Cardiac muscle cell (in vitro differentiated cells and primary cell): ENCODE results near the gene CDH4. TPM values are rescaled to one million over a fixed set of nuclear protein-coding genes. Genes with fewer than 3 reads are reported as not detected.
"Not testable (repeated sequence)": the region's sequence is repeated elsewhere in the genome, so short reads cannot be mapped to it uniquely, and the experiment has no call there.

ENCODE experiments used
- DNase-seq, 2 donors: peaks; one replicate each; pipeline versions ENCODE4 v3.0.0 to v3.0.0-alpha.2; 2010 to 2017; ENCODE audit warnings: low read depth in 1 of 2, low spot score in 1 of 2
- H3K27ac ChIP-seq: fragments of 200-600 bp; sonication (generic); 2 replicates; pipeline ENCODE4 v1.5.1; 2016
- H3K27me3 ChIP-seq: fragments of 200-600 bp; sonication (generic); 2 replicates; pipeline ENCODE4 v1.6.0; 2016; ENCODE audit warnings: control low read depth
- H3K36me3 ChIP-seq: fragments of 200-600 bp; sonication (generic); 2 replicates; pipeline ENCODE4 v1.5.1; 2016; ENCODE audit warnings: control low read depth
- H3K4me1 ChIP-seq: fragments of 200-600 bp; sonication (generic); 2 replicates; pipeline ENCODE4 v1.8.1; 2017; ENCODE audit warnings: low read depth, mild to moderate bottlenecking, mixed run types
- H3K4me3 ChIP-seq: fragments of 200-600 bp; sonication (generic); 2 replicates; pipeline ENCODE4 v1.5.1; 2016; ENCODE audit warnings: mild to moderate bottlenecking
- H3K9me3 ChIP-seq: fragments of 200-600 bp; sonication (generic); 2 replicates; pipeline ENCODE4 v1.5.1; 2017; ENCODE audit warnings: low read depth, mild to moderate bottlenecking, control low read depth
- CTCF ChIP-seq: IDR thresholded peaks from 2 replicates; pipeline ENCODE4 v1.5.1; 2012; ENCODE audit warnings: low read depth, mild to moderate bottlenecking, low read length
- polyA plus RNA-seq: library from polyadenylated mRNA; unstranded; fragments of >200 nt; fragmentation: Nextera tagmentation; extraction: Ambion mirVana; gene quantifications from 2 replicates; pipeline ENCODE4 v1.2.1, GENCODE V29; 2016
- total RNA-seq: library from RNA; depleted of rRNA; stranded (reverse); fragments of >200 nt; gene quantifications from 2 replicates; pipeline ENCODE4 v1.2.3, GENCODE V29; 2016

Gene CDH4
- total and polyA plus RNA-seq, 2 experiments from 2014 or later: 0.43 to 0.80 TPM

- no peak for DNase-seq
- H3K9me3 ChIP-seq: no peaks in the 10 kb centered on the region
- no peaks in the 10 kb centered on the region for H3K27me3 ChIP-seq
- H3K27ac ChIP-seq: no peak overlapping the region
- no peak for TF ChIP-seq CTCF
- no peaks in the 10 kb centered on the region for H3K4me1 ChIP-seq
- no peak overlapping the region for H3K4me3 ChIP-seq
- no peaks in the 10 kb centered on the region for H3K36me3 ChIP-seq
Observed at GRCh38 chr20:61942526-61942925, 690.5 kb downstream of the CDH4 start.

- H3K4me3 ChIP-seq, H3K27me3 ChIP-seq, H3K9me3 ChIP-seq, H3K36me3 ChIP-seq, DNase-seq, H3K4me1 ChIP-seq, H3K27ac ChIP-seq: not testable (repeated sequence)
Observed at GRCh38 chr20:61944967-61945366, 692.9 kb downstream of the CDH4 start.

- H3K4me1 ChIP-seq, DNase-seq, H3K9me3 ChIP-seq, H3K27me3 ChIP-seq, H3K27ac ChIP-seq, H3K36me3 ChIP-seq, H3K4me3 ChIP-seq: not testable (repeated sequence)
Observed at GRCh38 chr20:61945495-61945894, 693.4 kb downstream of the CDH4 start.

GRCh38 chr20:61948056-61948455 lies 696.0 kb downstream of the CDH4 start:
- not testable (repeated sequence) for DNase-seq, H3K27ac ChIP-seq, H3K4me3 ChIP-seq, H3K4me1 ChIP-seq, H3K36me3 ChIP-seq, H3K27me3 ChIP-seq, H3K9me3 ChIP-seq

GRCh38 chr20:61948586-61949362 lies 696.7 kb downstream of the CDH4 start:
- Histone ChIP-seq H3K36me3 (no peaks in the 10 kb centered on the region), H3K27me3 (no peaks in the 10 kb centered on the region), H3K4me3 (no peak overlapping the region), H3K9me3 (no peaks in the 10 kb centered on the region), H3K27ac (no peak overlapping the region), H3K4me1 (no peaks in the 10 kb centered on the region)
- TF ChIP-seq CTCF: no peak
- DNase-seq: no peak

- DNase-seq: no peak
- Histone ChIP-seq H3K27me3 (no peaks in the 10 kb centered on the region), H3K9me3 (no peaks in the 10 kb centered on the region), H3K4me3 (no peak overlapping the region), H3K36me3 (no peaks in the 10 kb centered on the region), H3K4me1 (no peaks in the 10 kb centered on the region), H3K27ac (no peak overlapping the region)
- TF ChIP-seq CTCF: no peak
Observed at GRCh38 chr20:61949363-61949713, 697.3 kb downstream of the CDH4 start.

GRCh38 chr20:61949714-61950640 lies 697.9 kb downstream of the CDH4 start:
- no peaks in the 10 kb centered on the region for H3K36me3 ChIP-seq
- no peak for DNase-seq
- no peaks in the 10 kb centered on the region for H3K27me3 ChIP-seq
- no peak for TF ChIP-seq CTCF
- H3K27ac ChIP-seq: no peak overlapping the region
- H3K4me3 ChIP-seq: no peak overlapping the region
- no peaks in the 10 kb centered on the region for H3K4me1 ChIP-seq
- no peaks in the 10 kb centered on the region for H3K9me3 ChIP-seq
